ENCODE results near the gene MAP6. TPM values are rescaled to one million over a fixed set of nuclear protein-coding genes. Genes with fewer than 3 reads are reported as not detected.
A peak's percentile ranks its signal among the peaks of the same experiment; 100 is the strongest.

The MAP6 gene
- total RNA-seq, 2 donors from 2014 or later, result 6.3 to 8.1 TPM

DNA sequence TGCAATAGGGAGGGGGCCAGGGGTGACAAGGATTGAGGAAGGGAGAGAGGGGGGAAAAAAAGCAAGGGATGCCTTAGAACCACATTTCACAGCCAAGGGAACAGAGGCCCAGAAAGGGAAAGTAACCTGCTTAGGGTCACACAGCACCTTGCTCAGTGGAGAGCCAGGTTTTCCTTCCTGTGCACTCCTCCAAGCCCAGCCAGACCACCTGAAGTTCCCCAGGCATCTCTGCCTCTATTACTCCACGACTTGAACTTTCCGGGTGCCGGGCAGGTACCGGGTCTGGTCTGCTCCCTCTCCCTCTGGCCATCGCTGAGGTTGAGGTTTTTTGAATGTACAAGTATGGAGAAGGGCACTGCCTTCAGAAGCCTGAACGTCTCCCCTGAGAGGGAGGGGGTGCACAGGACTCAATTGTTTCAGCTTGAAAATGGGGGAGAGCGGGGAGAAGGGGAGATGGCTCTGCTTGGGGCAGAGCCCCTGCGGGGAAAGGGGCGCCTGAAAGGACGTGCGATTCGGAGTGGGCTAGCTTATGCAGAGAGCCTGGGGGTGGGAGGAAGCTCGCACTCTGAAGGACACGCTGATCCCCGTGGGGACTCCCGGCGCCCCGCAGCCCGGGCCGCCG is 107.3 kb downstream of the MAP6 start:
- TF ChIP-seq, protein P1, sequence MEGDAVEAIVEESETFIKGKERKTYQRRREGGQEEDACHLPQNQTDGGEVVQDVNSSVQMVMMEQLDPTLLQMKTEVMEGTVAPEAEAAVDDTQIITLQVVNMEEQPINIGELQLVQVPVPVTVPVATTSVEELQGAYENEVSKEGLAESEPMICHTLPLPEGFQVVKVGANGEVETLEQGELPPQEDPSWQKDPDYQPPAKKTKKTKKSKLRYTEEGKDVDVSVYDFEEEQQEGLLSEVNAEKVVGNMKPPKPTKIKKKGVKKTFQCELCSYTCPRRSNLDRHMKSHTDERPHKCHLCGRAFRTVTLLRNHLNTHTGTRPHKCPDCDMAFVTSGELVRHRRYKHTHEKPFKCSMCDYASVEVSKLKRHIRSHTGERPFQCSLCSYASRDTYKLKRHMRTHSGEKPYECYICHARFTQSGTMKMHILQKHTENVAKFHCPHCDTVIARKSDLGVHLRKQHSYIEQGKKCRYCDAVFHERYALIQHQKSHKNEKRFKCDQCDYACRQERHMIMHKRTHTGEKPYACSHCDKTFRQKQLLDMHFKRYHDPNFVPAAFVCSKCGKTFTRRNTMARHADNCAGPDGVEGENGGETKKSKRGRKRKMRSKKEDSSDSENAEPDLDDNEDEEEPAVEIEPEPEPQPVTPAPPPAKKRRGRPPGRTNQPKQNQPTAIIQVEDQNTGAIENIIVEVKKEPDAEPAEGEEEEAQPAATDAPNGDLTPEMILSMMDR (IDR thresholded peaks at IDR 0.05), result no peak
- peak overlapping the region; percentile 100 for H3K27ac ChIP-seq
- H3K4me1 ChIP-seq, result peaks cover 0 to 86% of the 10 kb centered on the region in 2 donors
- H3K27me3 ChIP-seq, result no peaks in the 10 kb centered on the region
- H3K36me3 ChIP-seq, result peaks cover 9% of the 10 kb centered on the region
- H3K4me3 ChIP-seq, result peak overlapping the region; percentile 82 to 87
- no peaks in the 10 kb centered on the region for H3K9me3 ChIP-seq
- no peak for DNase-seq (ENCODE audit: low spot score)

DNA sequence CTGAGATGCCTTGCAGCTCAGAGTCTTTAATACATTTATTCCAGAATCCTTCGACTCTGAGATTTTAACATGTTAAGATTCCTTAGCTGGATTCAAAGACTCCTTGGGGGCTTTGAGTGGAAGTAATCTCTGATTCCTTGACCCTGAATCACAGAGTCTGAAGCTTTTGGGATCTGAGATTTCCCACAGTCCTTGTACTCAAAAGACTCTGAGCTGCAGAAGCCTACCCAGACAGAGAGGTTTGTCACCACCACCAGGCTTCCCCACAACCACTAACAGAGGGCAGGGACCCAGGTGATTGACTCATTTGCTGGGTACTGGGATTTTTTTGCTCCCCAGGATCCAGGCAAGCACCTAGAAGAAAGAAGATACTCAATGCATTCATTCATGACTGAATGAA is 108.2 kb downstream of the MAP6 start:
- no peaks in the 10 kb centered on the region for H3K27me3 ChIP-seq
- H3K4me3 ChIP-seq, result no peak overlapping the region
- peak overlapping the region; percentile 100 for H3K27ac ChIP-seq
- no peaks in the 10 kb centered on the region for H3K9me3 ChIP-seq
- no peak for DNase-seq (ENCODE audit: low spot score)
- TF ChIP-seq, protein P1 (IDR thresholded peaks at IDR 0.05), result no peak
- peaks cover under 1% of the 10 kb centered on the region for H3K36me3 ChIP-seq
- peaks cover 0 to 79% of the 10 kb centered on the region in 2 donors for H3K4me1 ChIP-seq

DNA sequence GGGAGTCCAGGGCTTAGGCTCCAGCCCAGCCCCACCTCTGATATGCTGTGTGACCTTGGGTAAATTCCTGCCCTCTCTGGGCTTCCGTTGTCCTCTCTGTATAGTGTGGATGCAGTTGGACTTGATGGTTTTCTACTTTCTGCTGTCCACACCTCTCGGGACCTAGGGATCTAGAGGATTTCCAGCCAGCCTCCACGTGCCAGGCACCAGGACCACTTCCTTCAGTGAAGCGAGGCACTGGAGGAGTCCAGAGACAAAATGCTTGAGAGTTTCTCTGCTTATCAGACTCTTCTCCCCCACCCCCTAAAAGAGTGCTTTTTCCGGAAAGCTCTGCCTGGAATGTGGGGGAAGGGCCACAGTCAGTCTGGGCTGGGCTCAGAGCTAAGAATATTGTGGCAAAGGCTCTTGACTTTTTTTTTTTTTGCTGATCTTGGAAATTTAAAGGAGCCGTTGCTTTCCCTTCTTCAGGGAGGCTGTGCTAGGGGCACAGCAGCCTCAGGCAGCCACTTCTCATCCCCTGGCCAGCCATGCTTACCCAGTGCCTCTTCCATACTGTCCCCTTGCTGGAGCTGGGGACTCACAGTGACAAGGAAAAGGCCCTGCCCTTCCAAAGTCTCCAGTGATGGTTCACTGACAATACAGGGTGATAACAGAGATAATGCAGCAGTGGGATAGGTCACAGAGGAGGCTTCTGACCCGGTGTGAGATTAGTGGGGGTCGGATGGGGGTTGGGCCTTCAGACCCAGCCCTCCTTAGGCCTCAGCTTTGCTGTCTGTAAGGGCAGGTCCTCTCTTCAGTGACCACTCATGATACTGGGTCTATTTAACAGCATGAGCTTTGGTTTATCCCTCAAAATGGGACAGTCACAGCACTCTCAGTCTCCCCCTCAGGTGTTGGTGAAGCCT is 109.6 kb downstream of the MAP6 start:
- Histone ChIP-seq H3K36me3 (no peaks in the 10 kb centered on the region), H3K27me3 (no peaks in the 10 kb centered on the region), H3K27ac (peak overlapping the region; percentile 100), H3K4me3 (peak overlapping the region in 1 of 2 donors; percentile 21), H3K4me1 (peaks cover 0 to 77% of the 10 kb centered on the region in 2 donors), H3K9me3 (no peaks in the 10 kb centered on the region)
- TF ChIP-seq, protein P1 (IDR thresholded peaks at IDR 0.05), result no peak
- DNase-seq (ENCODE audit: low spot score), result no peak

DNA sequence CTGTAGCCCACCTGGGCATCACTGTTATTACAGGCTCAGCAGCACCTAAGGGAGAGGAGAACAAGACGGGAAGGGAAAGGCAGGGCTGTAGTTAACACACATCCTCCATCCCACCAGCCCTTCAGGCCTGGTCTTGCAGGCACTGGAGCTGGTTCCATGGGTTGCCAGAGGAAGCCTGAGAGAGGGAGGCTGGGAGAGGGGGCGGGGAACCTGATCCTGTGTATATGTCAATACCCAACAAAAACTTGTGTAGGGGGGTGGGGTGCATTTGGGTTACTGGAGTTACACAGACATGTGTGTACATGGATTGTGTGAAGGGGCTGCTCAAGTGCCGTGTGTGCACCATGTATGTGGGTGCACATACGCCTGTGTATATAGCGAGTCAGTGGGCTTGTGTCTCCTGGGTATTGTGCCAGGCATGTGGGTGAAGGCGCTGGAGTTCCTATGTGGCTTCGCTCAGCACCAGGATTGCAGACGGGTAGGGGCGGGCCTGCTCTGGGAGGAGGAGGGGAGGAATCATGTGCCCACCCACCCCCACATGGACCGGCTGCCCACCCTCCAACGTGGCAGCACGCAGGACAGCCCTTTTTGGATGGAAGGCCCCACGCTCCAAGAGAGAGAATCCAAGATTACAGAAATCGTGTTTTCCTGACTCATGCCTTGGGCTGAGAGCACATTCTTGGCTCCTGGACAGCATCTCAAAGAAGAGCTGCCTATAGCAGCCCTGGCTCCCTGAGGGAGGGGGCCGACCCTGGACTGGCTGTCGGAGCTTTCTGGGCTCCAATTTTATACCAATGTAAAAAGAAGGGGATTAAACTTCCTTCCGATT is 111.0 kb downstream of the MAP6 start:
- Histone ChIP-seq H3K36me3 (no peaks in the 10 kb centered on the region), H3K9me3 (no peaks in the 10 kb centered on the region), H3K27ac (peak overlapping the region; percentile 100), H3K4me3 (peak overlapping the region in 1 of 2 donors; percentile 21), H3K27me3 (no peaks in the 10 kb centered on the region), H3K4me1 (peaks cover 0 to 76% of the 10 kb centered on the region in 2 donors)
- DNase-seq (ENCODE audit: low spot score), result peak; percentile 76
- TF ChIP-seq, protein P1 (IDR thresholded peaks at IDR 0.05), result no peak

DNA sequence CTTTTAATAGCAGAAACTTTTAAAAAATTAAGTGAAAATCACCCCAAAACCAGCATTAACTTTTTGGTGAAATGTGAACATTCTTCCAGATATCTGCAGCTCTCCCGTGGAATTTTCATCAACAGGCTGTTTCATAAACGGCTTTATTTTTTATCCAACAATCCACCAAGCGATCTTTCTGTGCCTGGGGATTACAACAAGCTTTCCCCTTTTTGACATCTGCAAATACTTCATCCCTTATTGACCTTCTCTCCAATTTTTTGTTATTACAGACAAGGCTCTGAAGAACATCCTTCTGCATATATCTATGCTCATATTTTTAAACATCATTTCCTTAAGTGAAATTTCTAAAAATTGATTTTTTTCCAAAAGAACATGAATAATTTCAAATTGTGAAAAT is 112.6 kb downstream of the MAP6 start:
- H3K27ac ChIP-seq, result peak overlapping the region in 1 of 2 donors; percentile 100
- H3K4me1 ChIP-seq, result peaks cover 0 to 71% of the 10 kb centered on the region in 2 donors
- no peak overlapping the region for H3K4me3 ChIP-seq
- no peak for DNase-seq (ENCODE audit: low spot score)
- TF ChIP-seq, protein P1 (IDR thresholded peaks at IDR 0.05), result no peak
- H3K9me3 ChIP-seq, result no peaks in the 10 kb centered on the region
- no peaks in the 10 kb centered on the region for H3K27me3 ChIP-seq
- no peaks in the 10 kb centered on the region for H3K36me3 ChIP-seq

All from right atrium auricular region (tissue), 2 donors.